HAP-1 (cell line): ENCODE data around the gene GNB1L.

Source experiments
- DNase-seq, 2 experiments: peaks; one replicate each; pipeline ENCODE4 v3.0.0-alpha.2; 2016 to 2020; ENCODE audit warnings: low spot score in 2 of 2
- H3K27me3 ChIP-seq: fragments of 250-450 bp; sonication (Bioruptor Pico); 2 replicates; pipeline ENCODE4 v1.5.1; 2020; ENCODE audit warnings: low read depth, mild to moderate bottlenecking, moderate library complexity
- H3K36me3 ChIP-seq: fragments of 250-450 bp; sonication (Bioruptor Pico); replicated peaks from 2 replicates; pipeline ENCODE4 v1.5.1; 2020; ENCODE audit warnings: mild to moderate bottlenecking
- H3K4me1 ChIP-seq: fragments of 250-450 bp; sonication (Bioruptor Pico); 2 replicates; pipeline ENCODE4 v1.5.1; 2020; ENCODE audit warnings: mild to moderate bottlenecking
- H3K4me3 ChIP-seq: fragments of 250-450 bp; sonication (Bioruptor Pico); 2 replicates; pipeline ENCODE4 v1.5.1; 2020; ENCODE audit warnings: mild to moderate bottlenecking, moderate library complexity
- H3K9me3 ChIP-seq: fragments of 250-450 bp; sonication (Bioruptor Pico); 2 replicates; pipeline ENCODE4 v1.5.1; 2020; ENCODE audit warnings: mild to moderate bottlenecking, moderate library complexity
- in situ Hi-C: fragments of 300-500 bp; cut with MboI; formaldehyde crosslinking; loops from 3 replicates; pipeline ENCODE4 v1.14.3; 2020; ENCODE audit warnings: low sequenced_read_pairs, inconsistent platforms, mixed read lengths

The GNB1L gene

GRCh38 chr22:19766511-19767426 lies 87.9 kb downstream of the GNB1L start:
- DNase-seq = no peak
- peaks cover 38% of the 10 kb centered on the region for H3K36me3 ChIP-seq
- H3K27me3 ChIP-seq = no peaks in the 10 kb centered on the region
- H3K4me1 ChIP-seq = no peaks in the 10 kb centered on the region
- H3K9me3 ChIP-seq = no peaks in the 10 kb centered on the region
- no peak overlapping the region for H3K4me3 ChIP-seq
- in situ Hi-C loops = no loop called here

- Histone ChIP-seq H3K4me3 (no peak overlapping the region), H3K27me3 (no peaks in the 10 kb centered on the region), H3K9me3 (no peaks in the 10 kb centered on the region), H3K36me3 (peaks cover 38% of the 10 kb centered on the region), H3K4me1 (no peaks in the 10 kb centered on the region)
- in situ Hi-C loops = no loop called here
- no peak for DNase-seq
These were observed 88.5 kb downstream of the GNB1L start for GRCh38 chr22:19766240-19766510.

GRCh38 chr22:19765477-19766239 lies 89.0 kb downstream of the GNB1L start:
- in situ Hi-C loops = no loop called here
- DNase-seq = no peak
- no peaks in the 10 kb centered on the region for H3K4me1 ChIP-seq
- H3K4me3 ChIP-seq = no peak overlapping the region
- H3K9me3 ChIP-seq = no peaks in the 10 kb centered on the region
- no peaks in the 10 kb centered on the region for H3K27me3 ChIP-seq
- peaks cover 38% of the 10 kb centered on the region for H3K36me3 ChIP-seq

GRCh38 chr22:19764636-19765476 lies 89.8 kb downstream of the GNB1L start:
- DNase-seq = no peak
- Histone ChIP-seq H3K9me3 (no peaks in the 10 kb centered on the region), H3K27me3 (no peaks in the 10 kb centered on the region), H3K36me3 (peaks cover 38% of the 10 kb centered on the region), H3K4me1 (peaks cover 3% of the 10 kb centered on the region; the same call in 1 of the 2 replicates), H3K4me3 (no peak overlapping the region)
- in situ Hi-C loops = no loop called here

GRCh38 chr22:19764299-19764593 lies 90.4 kb downstream of the GNB1L start:
- peaks cover 3% of the 10 kb centered on the region; the same call in 1 of the 2 replicates for H3K4me1 ChIP-seq
- in situ Hi-C loops = no loop called here
- H3K9me3 ChIP-seq = no peaks in the 10 kb centered on the region
- no peak overlapping the region for H3K4me3 ChIP-seq
- no peak for DNase-seq
- H3K27me3 ChIP-seq = no peaks in the 10 kb centered on the region
- peaks cover 38% of the 10 kb centered on the region for H3K36me3 ChIP-seq

- H3K36me3 ChIP-seq = peaks cover 38% of the 10 kb centered on the region
- peaks cover 3% of the 10 kb centered on the region; the same call in 1 of the 2 replicates for H3K4me1 ChIP-seq
- DNase-seq = no peak
- in situ Hi-C loops = no loop called here
- no peaks in the 10 kb centered on the region for H3K9me3 ChIP-seq
- no peak overlapping the region for H3K4me3 ChIP-seq
- H3K27me3 ChIP-seq = no peaks in the 10 kb centered on the region
These were observed 91.0 kb downstream of the GNB1L start for GRCh38 chr22:19763458-19764298.

GRCh38 chr22:19762568-19763457 lies 91.9 kb downstream of the GNB1L start:
- H3K9me3 ChIP-seq = no peaks in the 10 kb centered on the region
- H3K4me3 ChIP-seq = peak overlapping the region; percentile 60
- no peak for DNase-seq
- H3K4me1 ChIP-seq = peaks cover 3% of the 10 kb centered on the region; the same call in 1 of the 2 replicates
- in situ Hi-C loops = no loop called here
- H3K36me3 ChIP-seq = peaks cover 30% of the 10 kb centered on the region
- no peaks in the 10 kb centered on the region for H3K27me3 ChIP-seq

GRCh38 chr22:19761725-19762567 lies 92.7 kb downstream of the GNB1L start:
- DNase-seq = peak; percentile 28 to 60
- in situ Hi-C loops = no loop called here
- H3K27me3 ChIP-seq = no peaks in the 10 kb centered on the region
- H3K36me3 ChIP-seq = peaks cover 25% of the 10 kb centered on the region
- peaks cover 3% of the 10 kb centered on the region; the same call in 1 of the 2 replicates for H3K4me1 ChIP-seq
- H3K4me3 ChIP-seq = peak overlapping the region; percentile 60
- no peaks in the 10 kb centered on the region for H3K9me3 ChIP-seq

GRCh38 chr22:19760951-19761724 lies 93.5 kb downstream of the GNB1L start:
- peaks cover 23% of the 10 kb centered on the region for H3K36me3 ChIP-seq
- in situ Hi-C loops = no loop called here
- no peak for DNase-seq
- H3K4me3 ChIP-seq = peak overlapping the region; percentile 60
- H3K4me1 ChIP-seq = peaks cover 3% of the 10 kb centered on the region; the same call in 1 of the 2 replicates
- peaks cover 4% of the 10 kb centered on the region for H3K27me3 ChIP-seq
- H3K9me3 ChIP-seq = no peaks in the 10 kb centered on the region

GRCh38 chr22:19760058-19760950 lies 94.4 kb downstream of the GNB1L start, which contains the start of gene TBX1:
Gene TBX1 (plus strand): TSS chr22:19760778. CDS start chr22:19760844, 66 bp downstream.
- no peaks in the 10 kb centered on the region for H3K9me3 ChIP-seq
- peaks cover 20% of the 10 kb centered on the region for H3K36me3 ChIP-seq
- peaks cover 3% of the 10 kb centered on the region; the same call in 1 of the 2 replicates for H3K4me1 ChIP-seq
- H3K27me3 ChIP-seq = peaks cover 12% of the 10 kb centered on the region
- H3K4me3 ChIP-seq = peak within 1 kb of the TSS; percentile 60
- peak in 1 of 2 experiments; percentile 43 for DNase-seq
- in situ Hi-C loops = no loop called here
